Motor neuron (in vitro differentiated cells): ENCODE data around the gene SRCIN1. TPM values are rescaled to one million over a fixed set of nuclear protein-coding genes. Genes with fewer than 3 reads are reported as not detected.

Experiments used
- ATAC-seq, 8 experiments: fragments of 200-7000 bp; cut with Tn5 transposase; replicated peaks in 6 of 8; 2 replicates each; pipeline ENCODE4 v1.8.0; 2021; ENCODE audit warnings: mild to moderate bottlenecking in 8 of 8, moderate library complexity in 8 of 8
- H3K27ac ChIP-seq, 2 donors: fragments of 250-450 bp; sonication (Bioruptor Pico); 2 replicates each; pipeline ENCODE4 v1.9.0; 2021; ENCODE audit warnings: antibody characterized with exemption in 2 of 2, mild to moderate bottlenecking in 2 of 2, moderate library complexity in 1 of 2
- H3K4me1 ChIP-seq, 2 donors: fragments of 250-450 bp; sonication (Bioruptor Pico); replicated peaks in 1 of 2; 2 replicates each; pipeline ENCODE4 v1.6.1; 2021; ENCODE audit warnings: antibody characterized with exemption in 2 of 2, mild to moderate bottlenecking in 2 of 2, moderate library complexity in 1 of 2
- H3K4me3 ChIP-seq, 5 donors: fragments of 250-450 bp; sonication (Bioruptor Pico); 2 replicates each; pipeline ENCODE4 v1.9.0; 2021; ENCODE audit warnings: antibody characterized with exemption in 5 of 5, mild to moderate bottlenecking in 5 of 5, moderate library complexity in 4 of 5
- WGBS, 10 experiments: fragments of 450-650 bp; shearing (Covaris generic); methylation state at CpG; one replicate each; pipeline ENCODE4 v1.0.0; 2022; 5-methylcytosine and 5-hydroxymethylcytosine counted together
- in situ Hi-C, 9 experiments: fragments of 400-800 bp; cut with MboI; loops; one replicate each; pipeline ENCODE4 v1.15.0; 2021; ENCODE audit warnings: low sequenced_read_pairs in 9 of 9, low pct_unique_long_range_greater_than_20kb in 2 of 9; ENCODE audit not compliant: unreplicated experiment in 9 of 9
- total RNA-seq, 8 experiments: library from RNA; unstranded; fragments of 300-600 nt; gene quantifications; 2 replicates each; pipeline versions ENCODE4 v1.2.3 to v1.2.4, GENCODE V29; 2022

SRCIN1 gene
- total RNA-seq, 8 experiments from 2014 or later, result 0.71 to 21.2 (median 14.9) TPM

- H3K27ac ChIP-seq, result no peak overlapping the region
- H3K4me1 ChIP-seq, result peaks cover 74 to 86% of the 10 kb centered on the region in 2 donors
- in situ Hi-C loops, result loop anchor here in 1 of 9 experiments (25.0 kb wide), 1 partner anchor 93 kb away; the partner anchor contains the start of gene EPOP
- 37 to 100% (median 60%) methylated on average over 1 to 2 of the region's 9 CpGs; no CpG with 5 or more reads in 5 of the 10 experiments for WGBS, 10 experiments
- no peak overlapping the region for H3K4me3 ChIP-seq
- no peak for ATAC-seq
Observed at GRCh38 chr17:38568845-38569510, 36.8 kb downstream of the SRCIN1 start.

- ATAC-seq, result peak in 1 of 8 experiments; percentile 7
- 14 to 60% (median 59%) methylated on average over 4 to 5 of the region's 6 CpGs; no CpG with 5 or more reads in 6 of the 10 experiments for WGBS, 10 experiments
- H3K4me1 ChIP-seq, result peaks cover 79 to 91% of the 10 kb centered on the region in 2 donors
- H3K4me3 ChIP-seq, result no peak overlapping the region
- no peak overlapping the region for H3K27ac ChIP-seq
- in situ Hi-C loops, result loop anchor here in 1 of 9 experiments (25.0 kb wide), 1 partner anchor 94 kb away; the partner anchor contains the start of gene EPOP
Observed at GRCh38 chr17:38568274-38568673, 37.5 kb downstream of the SRCIN1 start.

GRCh38 chr17:38567350-38567749 lies 38.4 kb downstream of the SRCIN1 start:
- Histone ChIP-seq H3K27ac (no peak overlapping the region), H3K4me3 (no peak overlapping the region), H3K4me1 (peaks cover 73 to 85% of the 10 kb centered on the region in 2 donors)
- WGBS, 10 experiments, result 80 to 100% (median 100%) methylated on average over 1 to 2 of the region's 2 CpGs; no CpG with 5 or more reads in 4 of the 10 experiments
- in situ Hi-C loops, result loop anchor here in 1 of 9 experiments (25.0 kb wide), 1 partner anchor 95 kb away; the partner anchor contains the start of gene EPOP
- ATAC-seq, result no peak

GRCh38 chr17:38566666-38567031 lies 39.1 kb downstream of the SRCIN1 start:
- in situ Hi-C loops, result loop anchor here in 1 of 9 experiments (25.0 kb wide), 1 partner anchor 96 kb away; the partner anchor contains the start of gene EPOP
- no peak for ATAC-seq

GRCh38 chr17:38565853-38566665 lies 39.7 kb downstream of the SRCIN1 start:
- H3K4me1 ChIP-seq, result peaks cover 64 to 72% of the 10 kb centered on the region in 2 donors
- ATAC-seq, result peak in 1 of 8 experiments; percentile 18
- H3K4me3 ChIP-seq, result no peak overlapping the region
- in situ Hi-C loops, result loop anchor here in 1 of 9 experiments (25.0 kb wide), 1 partner anchor 96 kb away; the partner anchor contains the start of gene EPOP
- H3K27ac ChIP-seq, result no peak overlapping the region
- WGBS, 10 experiments, result 42 to 100% (median 83%) methylated on average over 1 to 3 of the region's 10 CpGs; no CpG with 5 or more reads in 3 of the 10 experiments

More at GRCh38 chr17:38566666-38567031, 39.1 kb downstream of the SRCIN1 start:
- Histone ChIP-seq H3K4me1 (peaks cover 66 to 78% of the 10 kb centered on the region in 2 donors), H3K4me3 (no peak overlapping the region), H3K27ac (no peak overlapping the region)
- WGBS, 10 experiments, result 70 to 100% (median 94%) methylated on average over 1 to 3 of the region's 5 CpGs; no CpG with 5 or more reads in 5 of the 10 experiments

- 17 to 33% (median 17%) methylated on average over 1 to 3 of the region's 6 CpGs; no CpG with 5 or more reads in 7 of the 10 experiments for whole genome bisulfite sequencing, 10 experiments
- Histone ChIP-seq H3K4me1 (peaks cover 62 to 76% of the 10 kb centered on the region in 2 donors), H3K27ac (no peak overlapping the region), H3K4me3 (no peak overlapping the region)
- ATAC-seq, result peak in 5 of 8 experiments; percentile 15 to 57 (median 52)
- in situ Hi-C loops, result loop anchor here in 1 of 9 experiments (25.0 kb wide), 1 partner anchor 97 kb away; the partner anchor contains the start of gene EPOP
Observed at GRCh38 chr17:38564869-38565268, 40.9 kb downstream of the SRCIN1 start.

- in situ Hi-C loops, result loop anchor here in 1 of 9 experiments (25.0 kb wide), 1 partner anchor 98 kb away; the partner anchor contains the start of gene EPOP
- Histone ChIP-seq H3K27ac (no peak overlapping the region), H3K4me3 (no peak overlapping the region), H3K4me1 (peaks cover 62 to 76% of the 10 kb centered on the region in 2 donors)
- 60 to 100% (median 74%) methylated on average over 1 to 2 of the region's 14 CpGs; no CpG with 5 or more reads in 7 of the 10 experiments for WGBS, 10 experiments
- ATAC-seq, result peak in 1 of 8 experiments; percentile 8
Observed at GRCh38 chr17:38564254-38564837, 41.4 kb downstream of the SRCIN1 start.

GRCh38 chr17:38563362-38564253 lies 42.1 kb downstream of the SRCIN1 start:
- peaks cover 62 to 76% of the 10 kb centered on the region in 2 donors for H3K4me1 ChIP-seq
- WGBS, 10 experiments, result 0 to 100% (median 67%) methylated on average over 1 to 9 of the region's 50 CpGs; no CpG with 5 or more reads in 4 of the 10 experiments
- ATAC-seq, result peak in 5 of 8 experiments; percentile 24 to 48 (median 31)
- in situ Hi-C loops, result loop anchor here in 1 of 9 experiments (25.0 kb wide), 1 partner anchor 99 kb away; the partner anchor contains the start of gene EPOP
- H3K4me3 ChIP-seq, result no peak overlapping the region
- no peak overlapping the region for H3K27ac ChIP-seq

GRCh38 chr17:38562903-38563302 lies 42.8 kb downstream of the SRCIN1 start:
- WGBS, 10 experiments, result no CpG with 5 or more reads among the region's 16 CpGs
- in situ Hi-C loops, result loop anchor here in 1 of 9 experiments (25.0 kb wide), 1 partner anchor 99 kb away; the partner anchor contains the start of gene EPOP
- Histone ChIP-seq H3K4me3 (no peak overlapping the region), H3K27ac (no peak overlapping the region), H3K4me1 (peaks cover 60 to 74% of the 10 kb centered on the region in 2 donors)
- ATAC-seq, result no peak

GRCh38 chr17:38562215-38562569 lies 43.6 kb downstream of the SRCIN1 start:
- H3K4me1 ChIP-seq, result peaks cover 54 to 73% of the 10 kb centered on the region in 2 donors
- no peak for ATAC-seq
- in situ Hi-C loops, result loop anchor here in 1 of 9 experiments (25.0 kb wide), 1 partner anchor 100 kb away; the partner anchor contains the start of gene EPOP
- WGBS, 10 experiments, result 61% methylated on average over 6 of the region's 23 CpGs; no CpG with 5 or more reads in 9 of the 10 experiments
- no peak overlapping the region for H3K4me3 ChIP-seq
- H3K27ac ChIP-seq, result no peak overlapping the region

- H3K4me3 ChIP-seq, result no peak overlapping the region
- H3K4me1 ChIP-seq, result peaks cover 54 to 67% of the 10 kb centered on the region in 2 donors
- 57 to 75% methylated on average over 2 to 12 of the region's 105 CpGs; no CpG with 5 or more reads in 8 of the 10 experiments for WGBS, 10 experiments
- H3K27ac ChIP-seq, result no peak overlapping the region
- no peak for ATAC-seq
- in situ Hi-C loops, result loop anchor here in 1 of 9 experiments (25.0 kb wide), 1 partner anchor 101 kb away; the partner anchor contains the start of gene EPOP
Observed at GRCh38 chr17:38561416-38562214, 44.1 kb downstream of the SRCIN1 start.
